ENCODE measurements around the gene SCAPER.

SCAPER gene

GRCh38 chr15:76340198-76340802, 564.8 kb downstream of the SCAPER start:
- TF ChIP-seq REST (IDR thresholded peaks at IDR 0.05; ENCODE audit: insufficient read depth in 1 of 2, low read depth in 2 of 2, low read length in 2 of 2) (no peak), POLR2AphosphoS5 (IDR thresholded peaks at IDR 0.05; ENCODE audit: low read depth, low read length) (no peak), FOXP2 (optimal IDR thresholded peaks at IDR 0.05; ENCODE audit: borderline replicate concordance, extremely low read depth, extremely low read length, insufficient read depth) (no peak), SIN3A (IDR thresholded peaks at IDR 0.05; ENCODE audit: borderline replicate concordance, insufficient read depth, low read length) (no peak), TAF1 (IDR thresholded peaks at IDR 0.05; ENCODE audit: borderline replicate concordance, insufficient read depth, low read length) (no peak)

- TF ChIP-seq REST (IDR thresholded peaks at IDR 0.05; ENCODE audit: insufficient read depth in 1 of 2, low read depth in 2 of 2, low read length in 2 of 2), result no peak
- TF ChIP-seq FOXP2 (optimal IDR thresholded peaks at IDR 0.05; ENCODE audit: borderline replicate concordance, extremely low read depth, extremely low read length, insufficient read depth), result no peak
- TF ChIP-seq POLR2AphosphoS5 (IDR thresholded peaks at IDR 0.05; ENCODE audit: low read depth, low read length), result no peak
- no peak for TF ChIP-seq TAF1 (IDR thresholded peaks at IDR 0.05; ENCODE audit: borderline replicate concordance, insufficient read depth, low read length)
- TF ChIP-seq SIN3A (IDR thresholded peaks at IDR 0.05; ENCODE audit: borderline replicate concordance, insufficient read depth, low read length), result no peak
These were observed 565.6 kb downstream of the SCAPER start for GRCh38 chr15:76339305-76340197.

GRCh38 chr15:76338486-76339304, 566.4 kb downstream of the SCAPER start:
- TF ChIP-seq TAF1 (IDR thresholded peaks at IDR 0.05; ENCODE audit: borderline replicate concordance, insufficient read depth, low read length) (no peak), POLR2AphosphoS5 (IDR thresholded peaks at IDR 0.05; ENCODE audit: low read depth, low read length) (no peak), SIN3A (IDR thresholded peaks at IDR 0.05; ENCODE audit: borderline replicate concordance, insufficient read depth, low read length) (no peak), FOXP2 (optimal IDR thresholded peaks at IDR 0.05; ENCODE audit: borderline replicate concordance, extremely low read depth, extremely low read length, insufficient read depth) (no peak), REST (IDR thresholded peaks at IDR 0.05; ENCODE audit: insufficient read depth in 1 of 2, low read depth in 2 of 2, low read length in 2 of 2) (no peak)

GRCh38 chr15:76337696-76338485, 567.2 kb downstream of the SCAPER start:
- TF ChIP-seq TAF1 (IDR thresholded peaks at IDR 0.05; ENCODE audit: borderline replicate concordance, insufficient read depth, low read length), result no peak
- TF ChIP-seq POLR2AphosphoS5 (IDR thresholded peaks at IDR 0.05; ENCODE audit: low read depth, low read length), result no peak
- TF ChIP-seq REST (IDR thresholded peaks at IDR 0.05; ENCODE audit: insufficient read depth in 1 of 2, low read depth in 2 of 2, low read length in 2 of 2), result no peak
- TF ChIP-seq FOXP2 (optimal IDR thresholded peaks at IDR 0.05; ENCODE audit: borderline replicate concordance, extremely low read depth, extremely low read length, insufficient read depth), result no peak
- no peak for TF ChIP-seq SIN3A (IDR thresholded peaks at IDR 0.05; ENCODE audit: borderline replicate concordance, insufficient read depth, low read length)

All from PFSK-1 (cell line).